IMR-90 (cell line): Measurements from ENCODE around the gene TELO2. TPM values are rescaled to one million over a fixed set of nuclear protein-coding genes. Genes with fewer than 3 reads are reported as not detected.

Source experiments
- ATAC-seq: fragments of 200-7000 bp; cut with Tn5 transposase; 2 replicates; pipeline ENCODE4 v1.9.1; 2020; ENCODE audit warnings: low read depth, mild to moderate bottlenecking, moderate library complexity
- BruUV-seq: library from RNA; stranded (reverse); fragments of 400-500 nt; replicated peaks from 2 replicates; lab custom pipeline; 2021; lab: Mats Ljungman, UMichigan
- CTCF ChIA-PET: fragments of 300-600 bp; formaldehyde crosslinking; extraction: SDS; loops from one replicate; lab custom pipeline; 2021; ENCODE audit warnings: antibody characterized with exemption; lab: Yijun Ruan, JAX
- POLR2A ChIA-PET: fragments of 300-600 bp; sonication (Branson Sonifier 250); formaldehyde crosslinking; loops from one replicate; lab custom pipeline; 2022; ENCODE audit warnings: antibody characterized with exemption; ENCODE audit not compliant: unreplicated experiment; lab: Charles Lee
- DNase-seq: peaks from one replicate; pipeline ENCODE4 v3.0.0; 2013
- H2AFZ ChIP-seq: replicated peaks from 2 replicates; pipeline ENCODE3; 2013; ENCODE audit warnings: low read length, mild to moderate bottlenecking; ENCODE audit not compliant: poor library complexity
- H2AK5ac ChIP-seq: 2 replicates; pipeline ENCODE4 v1.6.1; 2013; ENCODE audit warnings: low read depth, low read length, inconsistent platforms
- H2AK9ac ChIP-seq: replicated peaks from 2 replicates; pipeline ENCODE3; 2013; ENCODE audit warnings: mild to moderate bottlenecking, low read depth, low read length, moderate library complexity; ENCODE audit not compliant: poor library complexity
- H2BK120ac ChIP-seq: 2 replicates; pipeline ENCODE4 v1.6.1; 2013; ENCODE audit warnings: low read depth, low read length, inconsistent platforms
- H2BK15ac ChIP-seq: 3 replicates; pipeline ENCODE4 v1.6.1; 2013; ENCODE audit warnings: low read depth, low read length, inconsistent platforms
- H2BK20ac ChIP-seq: 2 replicates; pipeline ENCODE4 v1.6.1; 2013; ENCODE audit warnings: low read depth, mild to moderate bottlenecking, inconsistent platforms, low read length, moderate library complexity
- H2BK5ac ChIP-seq: 2 replicates; pipeline ENCODE4 v1.6.1; 2013; ENCODE audit warnings: mild to moderate bottlenecking, low read depth, low read length, inconsistent platforms; ENCODE audit not compliant: poor library complexity, severe bottlenecking
- H3K14ac ChIP-seq: replicated peaks from 2 replicates; pipeline ENCODE4 v1.6.1; 2013; ENCODE audit warnings: low read depth, low read length, inconsistent platforms
- H3K18ac ChIP-seq: 2 replicates; pipeline ENCODE4 v1.6.1; 2013; ENCODE audit warnings: low read depth, low read length, control low read depth
- H3K23ac ChIP-seq: 2 replicates; pipeline ENCODE4 v1.6.1; 2013; ENCODE audit warnings: low read depth, low read length, inconsistent platforms
- H3K27ac ChIP-seq: 2 replicates; pipeline ENCODE4 v1.5.1; 2013; ENCODE audit warnings: mild to moderate bottlenecking, control low read depth, low read length; ENCODE audit not compliant: insufficient read depth
- H3K27me3 ChIP-seq: 2 replicates; pipeline ENCODE4 v1.6.1; 2013; ENCODE audit warnings: low read length; ENCODE audit not compliant: control insufficient read depth, insufficient read depth
- H3K36me3 ChIP-seq: 2 replicates; pipeline ENCODE4 v1.6.1; 2013; ENCODE audit warnings: low read length, mixed read lengths; ENCODE audit not compliant: control insufficient read depth, insufficient read depth
- H3K4ac ChIP-seq: 2 replicates; pipeline ENCODE4 v1.6.1; 2013; ENCODE audit warnings: low read depth, low read length, inconsistent platforms
- H3K4me1 ChIP-seq: 2 replicates; pipeline ENCODE4 v1.6.1; 2013; ENCODE audit warnings: low read length, mixed read lengths; ENCODE audit not compliant: control insufficient read depth, insufficient read depth
- H3K4me2 ChIP-seq: 2 replicates; pipeline ENCODE4 v1.6.1; 2013; ENCODE audit warnings: low read depth, mild to moderate bottlenecking, control low read depth, low read length, moderate library complexity
- H3K4me3 ChIP-seq: 2 replicates; pipeline ENCODE4 v1.5.1; 2013; ENCODE audit warnings: low read depth, mild to moderate bottlenecking, control low read depth, low read length, moderate library complexity; ENCODE audit not compliant: insufficient read depth
- H3K56ac ChIP-seq: 2 replicates; pipeline ENCODE4 v1.6.1; 2013; ENCODE audit warnings: low read length, inconsistent platforms; ENCODE audit not compliant: insufficient read depth; ENCODE audit errors: extremely low read depth
- H3K79me1 ChIP-seq, 2 experiments: 2 replicates each; pipeline ENCODE4 v1.6.1; 2013; ENCODE audit warnings: low read length in 2 of 2, inconsistent platforms in 1 of 2, low read depth in 1 of 2
- H3K9ac ChIP-seq: 2 replicates; pipeline ENCODE4 v1.6.1; 2013; ENCODE audit warnings: low read depth, low read length, control low read depth
- H3K9me1 ChIP-seq: 2 replicates; pipeline ENCODE4 v1.6.1; 2013; ENCODE audit warnings: low read length, inconsistent platforms; ENCODE audit not compliant: insufficient read depth
- H3K9me3 ChIP-seq: 2 replicates; pipeline ENCODE4 v1.6.1; 2013; ENCODE audit warnings: low read length; ENCODE audit not compliant: control insufficient read depth, insufficient read depth
- H4K20me1 ChIP-seq: 2 replicates; pipeline ENCODE4 v1.6.1; 2013; ENCODE audit warnings: low read length, inconsistent platforms; ENCODE audit not compliant: insufficient read depth
- H4K5ac ChIP-seq: 2 replicates; pipeline ENCODE4 v1.6.1; 2013; ENCODE audit warnings: mild to moderate bottlenecking, low read depth, low read length, control low read depth
- H4K8ac ChIP-seq, 2 experiments: 2 replicates each; pipeline ENCODE4 v1.6.1; 2013; ENCODE audit warnings: low read depth in 2 of 2, low read length in 2 of 2, control low read depth in 1 of 2, inconsistent platforms in 1 of 2
- H4K91ac ChIP-seq: 2 replicates; pipeline ENCODE4 v1.6.1; 2013; ENCODE audit warnings: low read depth, low read length, inconsistent platforms; ENCODE audit not compliant: insufficient read depth
- BHLHE40 ChIP-seq: fragments of 150-350 bp; IDR thresholded peaks from 2 replicates; pipeline ENCODE4 v1.6.1; 2016; ENCODE audit warnings: mild to moderate bottlenecking, low read depth, low read length
- MAFK ChIP-seq: IDR thresholded peaks from 2 replicates; pipeline ENCODE4 v1.6.1; 2012; ENCODE audit warnings: low read depth, low read length, improper control_type of control experiment
- WGBS, 2 experiments: methylation state at CpG; one replicate each; pipeline versions ENCODE4 v1.1.5 to v1.1.7; 2013; ENCODE audit warnings: missing lambda C conversion rate in 2 of 2; ENCODE audit not compliant: insufficient read length in 1 of 2; ENCODE audit errors: extremely low coverage in 2 of 2; 5-methylcytosine and 5-hydroxymethylcytosine counted together
- dilution Hi-C: fragments of 300-500 bp; cut with HindIII; formaldehyde crosslinking; loops from one replicate; pipeline ENCODE4 v1.14.3; 2018; ENCODE audit warnings: low sequenced_read_pairs; ENCODE audit not compliant: unreplicated experiment
- in situ Hi-C: fragments of 300-500 bp; cut with MboI; formaldehyde crosslinking; loops from 3 replicates; pipeline ENCODE4 v1.14.3; 2019; ENCODE audit warnings: low sequenced_read_pairs, inconsistent platforms, mixed read lengths
- intact Hi-C: fragments of 100-400 bp; cut with micrococcal nuclease; formaldehyde crosslinking; loops from 2 replicates; pipeline ENCODE4 v1.10.0; 2022
- polyA plus RNA-seq, 3 experiments: library from polyadenylated mRNA; depleted of rRNA; stranded (reverse); fragments of >200 nt; gene quantifications; 2 replicates each; pipeline ENCODE4 v1.2.3, GENCODE V29; 2012; ENCODE audit warnings: low replicate concordance in 1 of 3
- total RNA-seq: library from RNA; depleted of rRNA; stranded (reverse); fragments of >200 nt; gene quantifications from 2 replicates; pipeline ENCODE4 v1.2.3, GENCODE V29; 2012

Gene TELO2
- total and polyA plus RNA-seq, 2 of the 4 experiments (the other 2 are of a cell fraction) = 6.6 to 26.6 TPM

GRCh38 chr16:1450841-1451240 lies 42.3 kb upstream of the TELO2 start:
- Histone ChIP-seq H3K36me3 (peaks cover 55% of the 10 kb centered on the region), H2BK5ac (no peak overlapping the region), H2AK9ac (no peak overlapping the region), H3K9me1 (no peaks in the 10 kb centered on the region), H4K20me1 (no peaks in the 10 kb centered on the region), H4K5ac (no peak overlapping the region), H2BK15ac (no peak overlapping the region), H2AFZ (no peak overlapping the region), H4K8ac (no peak overlapping the region), H3K27me3 (no peaks in the 10 kb centered on the region), H2BK120ac (no peak overlapping the region), H3K4me2 (no peak overlapping the region), H3K9ac (no peak overlapping the region), H3K18ac (no peak overlapping the region), H3K79me1 (no peaks in the 10 kb centered on the region), H3K4ac (no peak overlapping the region), H2AK5ac (no peak overlapping the region), H3K23ac (no peak overlapping the region), H4K91ac (no peak overlapping the region), H3K27ac (no peak overlapping the region), H3K14ac (no peak overlapping the region), H3K9me3 (no peaks in the 10 kb centered on the region), H3K56ac (no peak overlapping the region), H2BK20ac (no peak overlapping the region), H3K4me1 (no peaks in the 10 kb centered on the region), H3K4me3 (no peak overlapping the region)
- TF ChIP-seq BHLHE40 = no peak
- no peak for TF ChIP-seq MAFK
- dilution Hi-C loops = no loop called here
- BruUV-seq = no TSS peak
- POLR2A ChIA-PET = no interaction called here
- 95% methylated on average over 7 of the region's 21 CpGs; no CpG with 5 or more reads in 1 of the 2 experiments for WGBS, 2 experiments
- intact Hi-C loops = no loop called here
- in situ Hi-C loops = no loop called here
- no peak for ATAC-seq
- CTCF ChIA-PET = no interaction called here
- no peak for DNase-seq
